Activated CD8-positive, alpha-beta memory T cell treated with anti-CD3 and anti-CD28 coated beads, Interleukin-2, amount 50 U/mL, for 1 hour (primary cell): ENCODE results near the gene AMZ1.

Experiments used
- DNase-seq: peaks from one replicate; pipeline ENCODE4 v3.0.0-alpha.2; 2020; ENCODE audit errors: extremely low read depth

AMZ1 gene

DNA sequence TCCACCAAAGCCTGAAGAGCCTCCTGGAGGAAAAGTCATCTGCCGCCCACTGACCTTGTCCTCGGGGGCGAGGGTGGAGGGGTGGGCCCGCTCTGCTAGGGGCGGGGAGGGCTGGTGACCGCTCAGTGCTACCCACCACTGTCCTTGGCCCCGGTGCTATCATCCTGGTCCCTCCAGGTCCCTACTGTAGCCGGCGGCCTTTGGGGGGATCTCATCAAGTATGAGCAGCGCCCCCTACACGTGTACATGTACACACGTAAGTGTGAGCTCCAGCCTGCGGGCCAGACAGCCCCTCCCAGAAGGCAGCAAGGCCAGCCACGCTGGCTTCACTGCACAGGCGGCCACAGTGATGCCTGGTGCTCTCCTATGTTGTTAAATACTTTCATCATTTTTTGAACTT, 36.7 kb upstream of the AMZ1 start:
- DNase-seq: no peak

DNA sequence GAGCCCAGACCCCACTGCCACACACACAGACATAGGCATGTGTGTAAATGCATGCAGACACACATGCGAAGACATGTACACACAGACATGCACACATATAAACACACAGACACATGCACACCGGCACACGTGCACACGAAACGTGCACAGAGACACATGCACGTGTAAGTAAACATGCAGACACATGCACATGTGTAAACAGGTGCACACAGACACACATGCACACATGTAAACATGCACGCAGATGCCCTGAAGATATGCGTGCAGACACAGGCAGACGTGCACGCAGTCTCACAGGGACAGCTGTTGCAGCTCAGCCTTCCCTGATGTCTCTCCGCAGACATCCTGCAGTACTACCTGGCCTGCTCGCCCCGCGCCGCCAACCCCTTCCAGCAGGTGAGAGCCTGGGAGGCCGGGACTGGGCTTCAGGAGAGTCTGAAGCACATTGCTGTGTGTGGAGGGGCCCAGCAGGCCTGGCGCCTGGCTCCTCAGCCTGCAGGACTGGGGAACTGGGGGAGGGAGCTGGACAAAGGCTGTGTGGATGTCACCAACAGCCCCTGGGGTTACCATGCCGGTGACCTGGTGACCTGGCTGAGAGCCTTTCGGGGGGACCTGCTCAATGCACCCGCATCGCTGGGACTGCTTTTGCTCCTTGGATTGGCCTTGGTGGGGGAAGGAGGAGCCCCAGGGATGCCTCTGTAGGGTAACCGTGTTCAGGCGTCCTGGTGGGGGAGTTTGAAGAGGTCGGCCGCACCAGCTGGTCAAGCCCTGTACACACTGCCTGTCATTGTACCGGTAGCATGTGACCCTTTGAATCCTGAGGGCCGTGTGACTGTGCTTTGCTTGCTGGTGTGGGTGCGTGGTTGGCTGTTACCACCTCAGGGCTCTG, 35.9 kb upstream of the AMZ1 start:
- DNase-seq: no peak

- no peak for DNase-seq
Observed at GRCh38 chr7:2652736-2653060, 35.3 kb upstream of the AMZ1 start.

DNA sequence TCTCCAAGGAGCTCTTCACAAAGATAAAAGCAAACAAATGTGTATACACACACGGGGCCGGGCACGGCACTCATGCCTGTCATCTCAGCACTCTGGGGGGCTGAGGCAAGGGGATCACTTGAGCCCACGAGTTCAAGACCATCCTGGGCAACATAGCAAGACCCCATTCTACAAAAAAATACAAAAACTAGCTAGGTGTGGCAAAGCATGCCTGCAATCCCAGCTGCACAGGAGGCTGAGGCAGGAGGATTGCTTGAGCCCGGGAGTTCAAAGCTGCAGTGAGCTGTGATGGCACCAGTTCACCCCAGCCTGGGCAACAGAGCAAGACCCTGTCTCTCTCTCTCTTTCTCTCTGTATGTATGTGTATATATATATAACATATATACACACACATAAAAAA, 33.9 kb upstream of the AMZ1 start:
- no peak for DNase-seq

DNA sequence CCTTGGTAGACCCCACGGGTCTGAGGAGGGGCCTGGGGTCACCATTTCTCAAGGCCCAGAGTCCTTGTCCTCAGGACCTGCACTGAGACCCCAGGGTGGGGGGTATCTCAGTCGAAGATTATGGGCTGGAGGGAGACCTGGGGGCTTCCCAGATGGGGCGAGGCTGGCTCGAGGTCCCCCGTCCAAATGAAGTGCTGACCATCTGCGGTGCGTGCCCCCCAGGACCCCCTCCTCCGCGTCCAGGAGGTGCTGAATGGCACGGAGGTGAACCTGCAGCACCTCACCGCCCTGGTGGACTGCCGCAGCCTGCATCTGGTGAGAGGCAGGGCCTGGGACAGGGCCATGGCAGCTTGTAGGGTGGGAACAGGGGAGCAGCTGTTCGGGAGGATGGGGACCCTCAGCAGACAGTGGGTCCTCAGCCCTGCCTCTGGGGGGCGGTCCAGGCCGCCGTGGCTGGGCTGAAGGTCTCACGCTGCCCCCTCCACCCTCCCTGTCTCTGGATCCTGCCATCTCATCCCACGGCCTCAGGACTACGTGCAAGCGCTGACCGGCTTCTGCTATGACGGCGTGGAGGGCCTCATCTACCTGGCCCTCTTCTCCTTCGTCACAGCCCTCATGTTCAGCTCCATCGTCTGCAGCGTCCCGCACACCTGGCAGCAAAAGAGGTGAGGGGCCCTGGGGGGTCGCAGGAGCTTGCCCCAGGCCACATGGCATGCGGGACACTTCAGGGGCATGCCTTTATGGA, 32.0 kb upstream of the AMZ1 start:
- no peak for DNase-seq

DNA sequence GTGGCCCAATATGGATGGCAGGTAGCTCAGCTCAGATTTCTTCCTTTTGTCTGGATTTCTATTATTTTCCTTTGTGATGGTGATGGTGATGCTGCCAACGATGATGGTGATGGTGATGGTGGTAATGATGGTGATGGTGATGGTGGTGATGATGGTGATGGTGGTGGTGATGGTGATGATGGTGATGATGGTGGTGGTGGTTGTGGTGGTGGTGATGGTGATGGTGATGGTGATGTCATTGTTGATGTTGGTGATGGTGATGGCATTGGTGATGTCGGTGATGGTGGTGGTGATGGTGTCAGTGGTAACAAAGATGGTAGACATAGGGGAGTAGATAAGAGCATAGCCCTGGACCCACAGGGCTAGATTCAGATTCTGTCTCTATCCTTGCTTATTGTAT, 30.8 kb upstream of the AMZ1 start:
- DNase-seq: no peak

DNA sequence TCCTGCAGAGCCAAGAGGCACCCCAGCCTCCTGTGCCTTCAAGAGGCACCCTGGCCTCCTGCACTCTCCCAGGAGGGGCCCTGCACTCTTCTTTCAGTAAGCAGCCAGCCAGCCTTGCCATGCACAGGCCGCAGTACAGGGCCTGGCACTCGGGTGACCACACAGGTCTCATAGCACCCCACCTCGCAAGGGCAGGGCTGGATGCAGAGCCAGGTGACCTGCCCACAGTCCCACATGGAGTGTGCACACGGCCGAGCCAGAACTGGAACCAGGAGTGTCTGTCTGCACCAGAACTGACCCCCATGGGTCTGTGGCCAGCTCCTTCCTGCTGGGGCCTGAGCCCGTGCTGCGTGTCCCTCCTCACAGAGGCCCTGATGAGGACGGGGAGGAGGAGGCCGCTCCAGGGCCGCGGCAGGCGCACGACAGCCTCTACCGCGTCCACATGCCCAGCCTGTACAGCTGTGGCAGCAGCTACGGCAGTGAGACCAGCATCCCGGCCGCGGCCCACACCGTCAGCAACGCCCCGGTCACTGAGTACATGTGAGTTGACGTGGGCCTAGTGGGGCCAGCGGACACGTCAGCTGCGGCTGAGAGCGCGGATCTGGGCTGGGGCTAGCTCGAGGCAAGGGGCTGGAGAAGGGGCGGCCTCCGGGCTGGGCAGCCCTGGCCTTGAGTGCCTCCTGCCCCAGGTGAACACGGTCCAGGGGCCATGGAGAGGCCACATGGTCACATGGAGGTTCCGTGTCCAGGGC, 29.9 kb upstream of the AMZ1 start:
- no peak for DNase-seq

GRCh38 chr7:2658941-2659340, 29.1 kb upstream of the AMZ1 start:
- no peak for DNase-seq

DNA sequence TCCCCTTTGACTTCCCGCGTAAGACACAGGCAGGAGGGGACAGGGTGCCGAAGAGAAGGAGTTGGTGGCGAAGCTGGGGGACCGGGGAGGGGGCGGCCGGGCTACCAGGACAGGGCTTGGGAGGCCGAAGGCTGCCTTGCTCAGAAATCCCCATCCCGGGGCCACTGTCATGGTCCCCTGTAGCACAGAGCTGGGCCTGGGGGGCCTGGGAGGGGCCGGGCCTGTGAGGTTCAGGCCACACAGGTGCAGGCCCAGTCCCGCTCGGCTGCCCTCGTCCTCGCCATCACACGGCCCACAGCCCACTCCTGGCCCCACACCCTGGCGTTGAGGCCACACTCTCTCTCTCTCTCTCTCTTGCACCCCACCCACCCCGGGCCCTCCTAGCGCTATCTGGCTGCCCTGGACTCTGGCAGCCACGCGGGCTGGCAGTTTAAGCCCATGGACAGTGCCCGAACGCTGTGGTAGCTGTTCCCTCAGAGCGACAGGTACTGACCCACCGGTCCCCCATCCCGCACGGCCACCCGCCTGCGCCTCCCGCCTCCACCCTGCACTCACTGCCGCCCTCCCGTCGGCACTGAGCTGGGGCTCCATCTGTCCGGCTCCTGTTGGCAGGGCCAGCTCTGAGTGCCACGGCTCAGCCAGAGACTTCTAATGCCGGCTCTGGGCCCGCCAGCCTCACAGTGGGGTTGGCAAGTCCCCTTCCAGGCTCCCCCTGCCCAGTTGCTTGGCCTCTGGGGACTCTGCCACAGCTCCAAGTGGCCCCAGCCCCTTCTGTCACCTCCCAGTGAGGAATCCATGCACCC, 28.2 kb upstream of the AMZ1 start:
- DNase-seq: no peak

DNA sequence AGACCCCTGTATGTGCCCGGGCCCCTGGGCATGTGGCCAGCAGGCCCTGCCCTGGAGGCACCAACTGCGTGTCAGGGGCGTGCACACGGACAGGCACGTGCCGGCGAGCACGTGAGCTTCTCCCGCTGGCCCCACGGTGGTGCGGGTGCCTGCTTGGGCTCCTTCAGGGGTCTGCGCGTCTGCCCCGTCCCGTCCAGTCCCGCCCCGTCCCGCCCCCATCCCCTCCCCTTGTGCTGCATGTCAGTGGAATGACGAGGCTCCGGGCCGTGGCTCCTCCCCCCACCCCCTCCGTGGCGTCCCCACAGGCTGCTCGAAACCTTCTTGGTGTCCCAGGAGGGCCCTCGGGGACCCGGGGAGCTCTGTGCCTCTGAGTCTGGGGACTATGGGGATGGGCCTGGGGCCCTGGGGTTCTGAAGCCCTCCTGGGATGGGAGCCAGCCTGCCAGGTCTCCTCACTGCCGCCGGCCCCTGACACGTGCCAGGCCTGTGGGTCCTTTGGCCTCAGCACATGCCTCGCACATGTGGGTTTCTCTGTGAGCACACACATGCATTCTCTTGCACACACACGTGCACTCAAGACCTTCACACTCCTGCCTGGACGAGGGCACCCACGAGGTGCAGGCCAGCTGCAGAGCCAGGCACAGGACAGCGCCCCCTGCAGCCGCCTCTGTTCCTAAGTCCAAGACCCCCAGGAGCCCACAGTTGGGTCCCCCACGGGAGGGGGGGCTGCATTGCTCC, 27.5 kb upstream of the AMZ1 start:
- DNase-seq: no peak

DNA sequence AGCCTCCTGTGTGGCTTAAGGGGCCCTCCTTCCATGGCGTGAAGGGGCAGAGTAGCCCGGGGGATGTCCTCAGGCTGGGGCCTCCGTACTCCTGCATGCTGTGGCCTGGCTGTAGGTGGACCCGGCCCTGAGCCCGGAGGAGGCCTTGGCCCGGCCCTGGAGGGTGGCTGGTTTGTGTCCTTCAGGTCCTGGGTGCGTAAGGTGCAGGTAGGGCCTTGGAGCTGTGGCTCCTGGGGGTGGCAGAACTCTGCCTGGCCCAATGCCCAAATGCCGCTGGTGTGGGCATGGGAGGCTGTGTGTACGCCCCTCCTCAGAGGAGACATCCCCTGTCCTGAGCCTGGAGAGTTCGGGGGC, 26.9 kb upstream of the AMZ1 start:
- DNase-seq: no peak

DNA sequence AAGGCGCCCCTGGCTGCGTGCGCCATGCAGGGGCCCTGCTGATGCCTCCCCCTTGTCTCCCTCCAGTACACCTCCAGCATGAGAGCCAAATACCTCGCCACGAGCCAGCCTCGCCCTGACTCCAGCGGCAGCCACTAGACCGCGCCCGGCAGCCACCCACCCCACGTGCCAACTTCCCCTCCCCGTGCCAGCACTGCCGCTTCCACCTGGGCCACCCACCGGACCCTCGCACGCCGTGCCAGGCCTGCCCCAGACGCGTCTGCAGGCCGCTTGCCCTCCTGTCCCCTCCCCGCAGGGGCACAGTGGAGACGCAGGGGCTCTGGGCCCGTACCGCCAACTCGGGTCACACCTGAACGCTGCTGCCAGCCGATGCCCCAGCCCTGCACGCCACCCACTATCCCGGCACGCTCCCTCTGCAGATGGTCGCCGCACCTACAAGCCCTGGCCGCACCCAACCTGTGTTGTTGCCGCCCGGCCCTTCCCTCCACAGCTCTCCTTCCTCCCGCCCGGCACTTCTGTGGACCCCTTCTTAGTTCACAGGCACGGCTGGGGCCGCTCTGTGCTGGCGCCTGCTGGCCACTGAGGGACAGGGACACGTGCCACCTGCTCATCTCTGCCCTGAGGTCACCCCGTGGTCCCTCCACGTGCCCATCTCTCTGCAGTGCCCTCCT, 26.3 kb upstream of the AMZ1 start:
- DNase-seq: no peak

DNA sequence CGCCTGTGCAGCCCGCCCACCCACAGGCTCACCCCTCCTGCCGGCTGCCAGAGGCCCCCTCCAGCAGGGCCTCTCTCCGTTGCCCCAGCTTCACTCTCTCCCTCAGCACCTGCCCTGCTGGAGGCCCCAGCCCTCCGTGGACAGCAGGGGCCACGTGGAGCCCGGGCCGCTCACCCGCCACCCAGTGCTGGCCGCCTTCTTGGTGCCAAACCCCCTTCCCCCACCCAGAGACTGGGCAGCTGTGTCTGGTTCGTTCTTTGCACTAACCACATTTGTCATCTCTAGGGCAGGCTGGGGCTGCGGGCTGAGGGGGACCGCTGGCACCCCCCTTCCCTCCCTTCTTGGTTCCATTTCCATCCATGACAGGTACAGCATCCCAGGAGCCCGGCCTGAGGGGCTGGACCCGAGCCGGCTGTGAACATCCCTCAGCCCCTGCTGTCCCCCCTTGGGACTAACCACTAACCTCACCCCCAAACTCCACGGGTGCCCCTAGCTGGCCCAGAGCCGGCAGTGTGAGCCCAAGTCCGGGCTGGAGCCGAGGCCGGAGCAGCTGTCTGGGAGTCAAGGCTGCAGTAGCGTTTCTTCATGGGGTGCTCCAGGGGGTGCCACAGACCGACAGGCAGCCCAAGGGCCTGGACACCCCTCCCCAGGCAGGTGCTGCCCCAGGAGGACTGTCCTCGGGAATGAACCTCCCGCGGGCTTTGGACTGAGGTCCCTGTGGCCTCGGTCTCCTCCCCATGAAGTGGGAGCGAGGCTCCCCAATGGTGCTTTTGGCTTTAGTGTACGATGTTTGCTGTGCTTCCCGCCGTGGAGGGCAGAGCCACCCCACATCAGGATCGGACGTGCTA, 25.5 kb upstream of the AMZ1 start:
- no peak for DNase-seq

DNA sequence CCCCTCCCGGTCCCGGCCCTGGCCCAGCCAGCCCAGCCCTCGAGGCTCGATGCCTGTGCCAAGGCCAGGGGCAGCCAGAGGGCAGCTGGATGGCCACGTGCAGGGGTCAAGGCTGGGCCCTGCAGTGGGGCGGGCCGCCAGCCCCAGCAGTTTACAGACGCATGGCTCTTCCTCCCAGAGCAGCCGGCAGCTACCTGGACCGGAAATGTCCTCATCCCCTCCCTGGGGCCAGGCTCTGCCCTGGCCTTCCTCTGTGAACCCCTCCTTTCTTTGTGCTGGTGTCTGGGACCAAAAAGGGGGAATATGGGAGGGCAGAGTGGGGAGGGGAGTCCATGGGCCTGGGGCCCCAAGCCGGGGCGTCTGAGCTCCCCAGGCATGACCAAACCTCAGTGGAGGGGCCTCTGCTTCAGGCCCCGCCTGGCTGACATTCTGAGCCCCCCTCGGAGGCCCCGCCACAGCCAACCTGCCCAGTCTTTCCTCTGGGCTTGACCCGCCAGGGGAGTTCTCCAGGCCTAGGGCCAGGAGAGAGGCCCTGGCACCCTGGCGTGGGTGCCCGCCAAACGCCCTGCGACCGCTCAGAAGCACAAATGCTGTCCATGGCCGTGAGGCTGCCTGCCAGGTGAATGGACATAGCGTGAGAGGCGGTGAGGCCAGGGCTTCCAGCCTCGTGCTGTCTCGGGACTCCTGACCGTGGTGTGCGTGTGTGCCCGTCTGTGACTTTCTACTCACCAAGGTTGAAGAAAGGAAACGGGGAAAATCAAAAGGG, 24.7 kb upstream of the AMZ1 start:
- no peak for DNase-seq

GRCh38 chr7:2663960-2664359, 24.0 kb upstream of the AMZ1 start:
- no peak for DNase-seq

DNA sequence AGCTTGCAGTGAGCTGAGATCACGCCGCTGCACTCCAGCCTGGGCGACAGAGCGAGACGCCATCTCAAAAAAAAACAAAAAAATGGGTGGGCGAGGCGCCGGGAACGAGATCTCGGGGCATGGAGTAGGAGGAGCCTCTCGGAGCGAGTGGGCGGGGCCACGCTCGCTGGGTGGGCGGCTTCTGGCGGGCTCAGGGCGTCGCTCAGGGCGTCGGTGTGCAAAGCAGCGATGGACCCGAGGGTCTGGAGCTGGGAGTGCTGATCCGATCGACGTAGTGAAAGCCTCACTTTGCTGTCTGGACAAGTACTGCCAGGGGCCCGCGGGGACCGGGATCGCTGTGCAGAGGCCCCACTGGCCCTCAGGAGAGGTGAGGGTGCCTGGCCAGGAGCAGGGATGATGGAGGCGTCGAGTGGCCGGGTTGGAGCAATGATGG, 22.6 kb upstream of the AMZ1 start:
- no peak for DNase-seq

GRCh38 chr7:2666155-2666554, 21.8 kb upstream of the AMZ1 start:
- no peak for DNase-seq

GRCh38 chr7:2666588-2667250, 21.3 kb upstream of the AMZ1 start:
- DNase-seq: no peak
